T-helper 9 cell (primary cell): Measurements from ENCODE around the gene TMEM237.

Experiments used
- DNase-seq: peaks from one replicate; pipeline ENCODE4 v3.0.0-alpha.2; 2020

TMEM237 gene

DNA sequence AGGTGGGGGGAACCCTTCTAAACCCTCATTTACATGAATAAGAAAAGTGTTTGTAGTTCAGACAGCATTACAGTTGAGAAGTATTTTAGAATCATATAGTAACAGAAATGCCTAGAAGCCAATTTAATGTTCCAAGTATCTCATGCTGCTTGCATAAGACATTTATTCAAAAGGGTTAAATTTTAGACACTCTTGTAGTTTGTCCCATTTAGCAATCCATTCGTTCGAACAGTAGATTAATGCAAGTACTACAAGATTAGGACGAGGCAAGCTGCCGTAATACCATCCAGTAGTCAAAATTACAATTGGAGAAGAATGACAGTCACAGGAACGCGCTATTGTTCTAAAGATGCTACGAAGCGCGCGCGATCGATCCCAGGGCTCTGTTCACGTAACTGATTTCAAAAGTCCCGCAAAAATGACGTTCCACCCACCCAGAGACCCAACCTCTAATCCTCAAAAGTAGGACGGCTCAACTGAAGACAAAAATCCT, 1.2 kb downstream of the TMEM237 start:
- no peak for DNase-seq

DNA sequence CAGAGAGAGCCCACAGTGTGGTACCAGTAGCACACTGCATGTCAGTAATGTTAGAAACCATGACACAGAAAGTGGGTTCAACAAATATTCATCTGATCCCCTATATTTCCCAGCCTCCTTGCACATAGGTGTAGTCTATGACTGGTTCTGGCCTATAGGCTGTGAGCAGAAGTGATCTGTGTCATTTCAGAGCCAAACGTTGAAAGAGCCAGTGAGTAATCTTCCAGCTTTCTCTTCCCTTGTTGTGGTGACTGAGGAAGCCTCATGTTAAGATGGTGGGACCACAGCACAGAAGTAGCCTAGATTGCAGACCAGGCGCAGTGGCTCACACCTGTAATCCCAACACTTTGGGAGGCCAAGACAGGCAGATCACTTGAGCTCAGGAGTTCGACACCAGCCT, 4.1 kb downstream of the TMEM237 start:
- no peak for DNase-seq

DNA sequence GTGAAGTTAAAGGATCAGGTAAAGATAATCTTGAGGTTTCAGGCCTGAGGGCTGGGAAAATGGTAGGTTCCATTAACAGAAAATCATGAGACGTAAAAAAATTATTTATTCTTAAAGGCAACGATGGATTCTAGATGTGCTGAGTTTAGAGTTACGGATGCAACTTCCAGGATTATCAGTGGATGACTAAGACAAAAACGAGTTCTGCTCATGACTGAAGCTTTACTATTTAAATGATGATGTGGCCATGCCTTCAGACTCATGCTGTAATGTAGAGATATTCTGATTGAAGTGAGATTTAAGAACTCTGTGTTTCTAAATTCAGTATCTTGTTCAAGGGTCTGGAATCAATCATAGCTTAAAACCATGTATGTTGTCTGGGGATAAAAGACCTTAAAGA, 5.0 kb downstream of the TMEM237 start:
- no peak for DNase-seq

DNA sequence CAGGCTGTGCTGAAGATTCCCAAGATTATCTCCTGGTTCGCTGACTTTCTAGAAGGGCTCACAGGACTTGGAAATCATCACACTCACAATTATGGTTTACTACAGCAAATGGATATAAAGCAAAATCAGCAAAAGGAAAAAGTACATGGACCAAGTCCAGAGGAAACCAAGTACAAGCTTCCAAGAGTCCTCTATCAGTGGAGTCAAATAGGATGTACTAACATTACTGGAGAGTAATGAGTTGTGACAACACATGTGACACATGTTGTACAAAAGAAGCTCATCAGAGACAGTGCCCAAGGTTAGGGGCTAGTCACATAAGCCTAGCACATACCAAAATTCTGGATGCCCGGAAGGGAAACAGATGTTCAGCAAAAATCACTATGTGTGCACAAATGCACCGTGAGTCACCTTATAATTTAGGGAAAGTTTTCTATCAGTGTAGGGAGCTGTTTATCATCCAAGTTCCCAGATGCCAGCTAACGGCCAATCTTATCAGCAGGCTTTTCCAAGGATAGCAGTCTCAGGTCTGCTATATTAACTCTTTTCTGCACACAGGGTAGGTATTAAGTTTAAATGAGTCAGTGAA, 9.5 kb downstream of the TMEM237 start:
- DNase-seq = no peak

DNA sequence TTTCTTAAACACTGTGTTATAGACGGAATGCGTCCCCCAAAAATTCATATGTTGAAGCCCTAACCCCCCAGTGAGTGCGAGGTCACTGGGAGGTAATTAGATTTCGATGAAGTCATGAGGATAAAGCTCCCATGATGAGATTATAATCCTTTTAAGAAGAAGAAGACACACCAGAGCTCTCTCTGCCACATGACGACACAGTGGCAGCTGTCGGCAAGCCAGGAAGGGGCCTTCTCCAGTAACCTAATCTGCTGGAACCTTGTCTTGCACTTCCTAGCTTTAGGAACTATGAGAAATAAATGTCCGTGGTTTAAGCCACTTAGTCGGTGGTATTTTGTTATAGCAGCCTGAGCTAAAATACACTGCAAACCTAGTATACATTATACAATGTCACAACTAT, 12.3 kb downstream of the TMEM237 start:
- DNase-seq = no peak

DNA sequence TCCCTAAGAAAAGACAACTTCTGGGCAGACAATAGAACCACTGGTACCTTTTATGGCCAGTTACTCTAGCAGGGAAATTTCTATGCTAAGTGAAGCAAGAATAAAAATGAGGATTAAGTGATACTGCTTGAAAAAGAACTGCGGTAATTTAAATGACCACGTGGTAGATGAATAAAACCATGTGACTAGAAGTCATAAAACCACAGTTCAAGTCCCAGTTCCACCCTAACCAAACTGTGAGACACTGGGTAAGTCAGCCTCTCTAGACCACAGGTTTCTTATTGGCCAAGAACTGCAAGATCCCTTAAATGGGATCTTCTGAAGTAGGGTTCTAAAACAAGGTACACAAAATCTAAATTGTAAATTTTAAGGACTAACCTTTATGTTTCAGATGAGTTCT, 12.7 kb downstream of the TMEM237 start:
- DNase-seq = no peak

DNA sequence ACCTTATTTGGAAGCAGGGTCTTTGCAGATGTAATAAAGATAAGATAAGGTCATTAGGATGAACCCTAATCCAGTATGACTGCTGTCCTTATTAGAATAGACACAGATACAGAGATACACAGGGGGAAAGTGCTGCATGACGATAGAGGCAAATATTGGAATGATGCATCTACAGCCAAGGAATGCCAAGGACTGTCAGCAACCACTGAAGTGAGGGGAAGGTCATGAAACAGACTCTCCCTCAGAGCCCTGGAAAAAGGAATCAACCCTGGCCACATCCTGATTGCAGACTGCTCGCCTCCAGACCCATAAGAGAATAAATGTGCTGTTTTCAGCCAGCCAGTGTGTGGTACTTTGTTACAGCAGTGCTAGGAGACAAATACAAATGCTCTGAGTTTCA, 14.8 kb downstream of the TMEM237 start:
- DNase-seq = no peak

DNA sequence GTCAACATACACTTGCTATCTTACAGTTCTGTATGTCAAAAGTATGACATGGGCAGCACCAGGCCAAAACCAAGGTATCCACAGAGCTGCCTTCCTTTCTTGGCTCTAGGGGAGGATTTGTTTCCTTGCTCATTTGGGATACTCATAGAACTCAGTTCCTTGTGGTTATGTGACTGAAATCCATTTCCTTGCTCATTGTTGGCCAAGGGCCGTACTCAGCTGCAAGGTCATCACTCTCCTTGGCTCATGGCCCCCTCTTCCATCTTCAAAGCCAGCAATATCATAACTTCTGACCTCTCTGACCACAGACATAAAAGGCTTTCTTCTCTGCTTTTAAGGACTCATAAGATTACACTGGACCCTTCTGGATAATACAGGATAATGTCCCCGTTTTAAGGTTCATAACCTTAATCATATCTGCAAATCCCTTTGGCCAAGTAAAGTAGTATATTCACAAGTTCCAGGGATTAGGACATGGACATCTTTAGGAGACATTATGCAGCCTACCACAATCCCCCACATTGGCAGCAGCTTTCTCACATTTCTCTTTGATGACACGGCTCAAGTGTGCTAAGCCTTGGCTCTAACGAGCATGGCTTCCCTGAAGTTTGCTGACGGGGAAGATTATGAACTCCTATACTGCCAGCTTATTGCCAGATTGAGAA, 20.9 kb downstream of the TMEM237 start:
- DNase-seq = no peak

DNA sequence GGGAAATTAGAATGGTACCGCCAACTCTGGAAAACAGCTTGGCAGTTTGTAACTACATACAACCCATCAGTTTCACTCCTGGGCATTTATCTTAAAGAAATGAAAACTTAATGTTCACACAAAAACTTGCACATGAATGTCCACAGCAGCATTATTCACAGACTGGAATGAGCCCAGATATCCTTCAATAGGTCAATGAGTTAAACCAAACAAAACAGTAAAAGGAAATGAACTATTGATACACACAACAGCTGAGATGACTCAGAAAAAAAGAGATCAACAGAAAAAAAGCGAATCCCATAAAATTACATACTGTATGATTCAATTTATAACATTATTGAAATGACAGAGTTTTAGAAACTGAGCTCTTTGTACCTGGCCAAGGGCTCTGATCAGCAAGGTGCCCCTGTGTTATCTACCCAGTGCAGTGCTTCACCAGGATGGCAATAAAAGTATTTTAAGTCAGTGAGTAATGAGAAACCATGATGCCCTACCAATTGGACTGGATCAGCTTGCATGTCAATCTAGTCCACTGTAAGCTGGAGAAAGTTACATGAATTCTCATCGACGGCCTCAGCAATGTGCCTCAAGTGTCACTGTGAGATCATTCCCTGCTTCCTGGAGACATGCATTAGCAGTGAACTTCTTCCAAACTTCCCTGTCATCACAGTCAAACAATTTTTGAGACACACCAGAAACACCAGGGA, 21.9 kb downstream of the TMEM237 start:
- no peak for DNase-seq

DNA sequence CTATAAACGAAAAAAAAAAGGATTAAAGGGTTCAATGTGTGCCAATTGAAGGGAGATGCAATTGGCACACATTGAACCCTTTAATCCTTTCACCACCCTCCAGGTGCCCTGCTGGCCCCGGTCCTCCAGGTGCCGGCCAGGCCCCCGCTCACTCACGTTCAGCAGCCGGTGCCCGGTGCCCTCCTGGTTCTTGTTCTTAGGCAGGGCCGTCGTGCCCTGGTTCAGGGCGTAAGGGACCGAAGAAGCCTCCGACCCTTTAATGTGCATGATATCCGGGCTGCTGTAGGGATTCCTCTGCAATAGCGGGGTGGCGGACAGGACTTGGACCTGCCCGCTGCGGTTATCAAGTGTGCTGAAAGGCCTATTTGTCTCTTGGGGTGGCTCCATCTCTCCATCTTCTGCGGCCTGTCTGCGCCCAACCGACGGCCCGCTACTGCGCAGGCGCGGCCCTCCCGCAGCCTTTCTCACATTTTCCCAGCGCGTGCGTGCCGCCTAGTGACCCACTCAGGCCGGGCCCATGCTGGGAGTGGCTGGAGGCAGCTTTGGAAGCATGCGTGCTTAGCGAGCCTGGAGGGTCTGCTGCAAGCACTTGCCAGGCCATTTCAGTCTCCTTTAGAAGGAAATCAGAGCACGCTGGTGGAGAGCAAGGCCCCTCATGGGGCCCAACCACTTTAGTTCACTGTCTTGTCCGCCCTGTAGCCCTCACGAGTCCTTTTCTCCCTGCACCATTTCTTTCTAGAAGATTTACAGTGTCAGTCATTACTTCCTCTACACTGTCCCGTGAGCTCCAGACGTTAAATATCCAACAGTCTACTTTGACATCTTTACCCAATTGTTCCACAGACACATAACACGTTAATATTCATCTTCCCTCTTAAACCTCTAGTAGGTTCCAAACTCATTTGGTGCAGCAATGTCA, 24.3 kb downstream of the TMEM237 start:
- no peak for DNase-seq

DNA sequence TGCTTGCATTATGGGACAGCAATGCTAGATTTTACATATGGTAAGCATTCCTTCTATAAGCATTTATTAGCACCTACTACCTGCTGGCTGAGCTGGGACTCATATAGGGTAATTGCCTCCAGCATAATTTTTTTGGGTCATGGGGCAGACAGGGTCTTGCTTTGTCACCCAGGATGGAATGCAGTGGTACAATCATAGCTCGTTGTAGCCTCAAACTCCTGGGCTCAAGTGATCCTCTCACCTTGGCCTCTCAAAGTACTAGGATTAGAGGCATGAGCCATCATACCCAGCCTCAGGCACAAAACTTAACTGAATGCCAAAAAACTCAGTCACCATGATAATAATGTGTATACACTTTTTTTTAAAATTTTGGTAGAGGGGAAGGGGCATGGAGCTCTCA, 35.3 kb downstream of the TMEM237 start:
- no peak for DNase-seq

DNA sequence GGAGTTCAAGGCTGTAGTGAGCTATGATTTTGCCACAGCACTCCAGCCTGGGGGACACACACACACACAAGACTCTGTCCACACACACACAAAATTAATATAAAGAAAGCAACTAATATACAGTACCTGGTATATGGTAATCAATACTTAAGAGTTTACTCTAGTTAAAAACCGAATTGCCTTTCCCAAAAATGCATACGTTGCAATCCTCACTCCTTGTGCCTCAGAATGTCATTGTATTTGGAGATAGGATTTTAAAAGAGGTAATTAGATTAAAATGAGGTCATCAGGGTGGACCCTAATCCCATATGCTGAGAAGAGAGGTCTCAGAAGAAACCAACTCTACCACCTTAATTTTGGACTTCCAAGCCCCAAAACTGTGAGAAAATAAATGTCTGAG, 35.7 kb downstream of the TMEM237 start:
- DNase-seq = no peak

DNA sequence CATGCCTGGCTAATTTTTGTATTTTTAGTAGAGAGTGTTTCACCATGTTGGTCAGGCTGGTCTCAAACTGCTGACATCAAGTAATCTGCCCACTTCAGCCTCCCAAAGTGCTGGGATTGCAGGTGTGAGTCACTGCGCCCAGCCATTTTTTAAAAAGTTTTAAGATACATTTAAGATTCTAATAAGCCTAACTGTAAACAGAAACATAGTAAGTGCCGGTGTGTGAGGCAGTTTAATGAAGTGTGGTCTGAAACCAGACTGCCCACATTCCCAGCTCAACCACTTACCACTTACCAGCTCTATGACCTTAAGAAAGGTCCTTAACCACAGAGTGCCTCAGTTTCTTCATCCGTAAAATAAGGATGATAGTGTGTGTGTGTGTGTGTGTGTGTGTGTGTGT, 42.4 kb downstream of the TMEM237 start:
- no peak for DNase-seq

DNA sequence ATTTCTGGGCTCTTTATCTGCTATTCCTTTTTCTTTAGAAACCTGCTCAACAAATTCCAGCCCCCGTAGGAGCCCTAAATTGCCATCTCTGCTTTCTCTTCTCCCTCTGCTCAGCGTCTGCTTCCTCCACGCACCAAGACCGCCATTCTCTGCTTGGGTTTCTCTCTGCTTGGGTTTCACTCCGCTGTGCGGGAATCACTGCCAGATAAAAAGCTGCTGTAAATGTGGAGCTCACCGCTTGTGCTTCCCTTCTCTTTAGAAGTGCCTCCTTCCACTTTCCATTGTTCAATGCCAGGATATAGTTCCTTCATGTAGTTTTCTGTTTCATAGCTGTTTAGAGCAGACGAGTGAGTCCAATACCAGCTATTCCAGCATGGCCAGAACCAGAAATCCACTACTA, 45.9 kb downstream of the TMEM237 start:
- no peak for DNase-seq

DNA sequence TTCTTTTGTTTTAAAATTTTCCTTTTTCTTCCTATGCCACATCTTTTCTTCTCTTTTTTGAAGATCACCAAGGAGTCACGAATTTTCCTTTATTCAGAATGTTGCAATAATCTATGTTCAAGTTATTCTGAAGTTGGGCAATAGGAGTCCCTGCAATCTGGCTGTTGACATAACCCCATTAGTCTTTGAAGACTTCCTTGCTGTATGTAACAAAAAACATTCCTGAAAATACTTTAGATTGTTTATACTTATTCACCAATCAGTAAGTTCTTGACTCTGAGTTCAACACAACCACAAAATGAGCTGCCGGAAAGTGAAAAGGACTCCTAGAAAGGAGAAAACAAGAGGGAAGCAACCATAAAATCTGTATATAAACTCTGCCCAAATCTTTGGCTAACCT, 62.8 kb downstream of the TMEM237 start:
- no peak for DNase-seq

DNA sequence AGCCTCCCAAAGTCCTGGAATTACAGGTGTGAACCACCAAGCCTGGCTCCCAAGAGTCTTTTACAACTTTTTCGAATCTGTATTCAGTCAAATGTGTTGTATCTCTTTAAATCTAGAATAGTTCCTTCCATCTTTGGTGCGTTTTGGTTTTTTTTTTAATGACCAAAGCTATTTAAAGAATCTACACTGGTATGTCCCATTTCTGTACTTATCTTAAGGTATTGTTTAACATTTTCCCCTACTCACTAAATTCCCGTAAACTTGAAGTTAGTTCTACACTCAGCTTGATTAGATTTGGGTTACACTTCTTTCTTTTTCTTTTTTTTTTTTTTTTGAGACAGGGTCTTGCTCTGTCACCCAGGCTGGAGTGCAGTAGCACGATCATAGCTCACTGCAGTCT, 63.8 kb downstream of the TMEM237 start:
- no peak for DNase-seq

DNA sequence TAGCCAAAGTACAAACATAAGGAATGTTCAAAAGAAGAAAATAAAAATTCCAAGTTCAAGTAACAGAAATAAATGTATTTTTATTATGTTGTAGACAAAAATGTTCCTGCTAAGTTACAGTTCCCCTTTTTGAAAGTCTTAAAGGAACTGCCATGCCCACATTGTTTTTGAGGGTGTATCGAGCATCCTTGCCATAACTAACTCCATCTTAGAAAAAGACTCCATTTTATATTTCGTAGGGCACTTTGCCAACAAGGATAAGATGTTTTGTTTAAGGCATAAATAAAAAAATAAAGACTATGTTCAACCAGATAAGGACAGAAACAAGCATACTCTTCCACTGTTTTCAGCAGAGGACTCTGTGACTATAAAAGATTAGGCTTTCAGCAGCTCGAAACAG, 67.3 kb downstream of the TMEM237 start:
- no peak for DNase-seq

DNA sequence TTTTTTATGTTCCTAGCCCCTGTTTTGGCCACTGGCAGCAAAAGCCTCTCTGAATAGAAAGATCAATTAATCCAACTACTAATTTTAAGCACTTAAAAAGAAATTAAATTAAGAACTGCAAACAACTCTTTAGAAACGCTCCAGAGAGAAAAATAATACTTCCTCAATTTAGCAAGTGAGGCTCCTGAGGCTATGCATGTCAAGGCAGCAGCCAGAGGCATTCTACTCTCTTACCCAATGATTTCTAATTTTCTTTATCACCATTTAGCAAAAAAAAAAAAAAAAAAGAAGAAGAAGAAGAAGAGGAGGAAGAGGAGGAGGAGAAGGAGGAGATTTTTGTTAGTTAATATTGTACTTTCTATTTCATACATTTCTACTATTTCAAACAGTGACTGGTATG, 68.5 kb downstream of the TMEM237 start:
- no peak for DNase-seq

DNA sequence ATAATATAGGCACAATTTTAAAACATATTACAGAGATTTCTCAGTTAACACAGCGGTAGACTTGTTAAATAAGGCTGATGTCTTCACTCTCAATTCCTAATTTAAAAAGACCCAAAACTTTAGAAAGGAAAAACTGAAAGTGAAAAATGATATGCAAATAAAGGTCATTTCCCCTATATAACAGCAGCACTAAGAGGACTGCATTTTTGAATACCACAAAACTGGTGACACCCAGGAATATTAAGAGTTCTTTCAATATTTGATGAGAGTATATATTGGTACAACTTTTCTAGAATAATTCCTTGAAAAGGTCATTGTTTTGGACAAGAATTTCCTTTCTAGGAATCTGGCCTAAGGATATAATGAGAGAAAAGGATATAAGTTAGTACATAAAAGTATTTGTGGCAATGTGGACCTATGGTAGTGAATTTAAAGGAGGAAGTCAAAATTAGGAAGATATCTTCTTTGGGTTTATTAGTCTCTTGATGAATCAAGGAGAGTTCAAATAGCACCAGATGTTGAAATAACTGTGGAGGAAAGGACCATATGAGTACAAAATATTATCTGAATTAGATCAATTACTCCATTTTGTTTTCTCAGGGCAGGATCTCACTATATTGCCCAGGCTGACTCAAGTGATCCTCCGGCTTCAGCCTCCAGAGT, 70.3 kb downstream of the TMEM237 start:
- no peak for DNase-seq
